HepG2 (cell line): ENCODE measurements around the gene TMEM107. TPM values are rescaled to one million over a fixed set of nuclear protein-coding genes. Genes with fewer than 3 reads are reported as not detected.
A peak's percentile ranks its signal among the peaks of the same experiment; 100 is the strongest.

Source experiments
- ATF7-NPFF ChIP-seq: sonication (generic); formaldehyde crosslinking; IDR thresholded peaks from 2 replicates; pipeline ENCODE4 v1.8.1; 2023; ENCODE audit warnings: mild to moderate bottlenecking, low read depth, missing genetic modification reagents, moderate library complexity
- HNRNPLL ChIP-seq: fragments of 200-400 bp; formaldehyde crosslinking; IDR thresholded peaks from 2 replicates; pipeline ENCODE4 v1.6.1; 2017; ENCODE audit warnings: mild to moderate bottlenecking, low read depth, low read length; ENCODE audit not compliant: poor library complexity, severe bottlenecking
- KAT7 ChIP-seq: IDR thresholded peaks from 2 replicates; pipeline ENCODE4 v1.6.1; 2018; ENCODE audit warnings: borderline replicate concordance, missing compliant biosample characterization
- POLR2AphosphoS5 ChIP-seq: IDR thresholded peaks from 2 replicates; pipeline ENCODE4 v1.6.1; 2012; ENCODE audit warnings: low read depth, low read length
- RELA ChIP-seq: sonication (generic); formaldehyde crosslinking; IDR thresholded peaks from 2 replicates; pipeline ENCODE4 v1.4.0; 2020; ENCODE audit warnings: missing genetic modification reagents
- ZFP37 ChIP-seq: sonication (generic); formaldehyde crosslinking; IDR thresholded peaks from 2 replicates; pipeline ENCODE4 v1.4.0; 2020; ENCODE audit warnings: missing genetic modification reagents, borderline replicate concordance
- ZNF225 ChIP-seq: sonication (generic); formaldehyde crosslinking; IDR thresholded peaks from 2 replicates; pipeline ENCODE4 v1.4.0; 2020; ENCODE audit warnings: mild to moderate bottlenecking, missing genetic modification reagents
- ZNF33B ChIP-seq: sonication (generic); formaldehyde crosslinking; IDR thresholded peaks from 2 replicates; pipeline ENCODE4 v1.5.1; 2020; ENCODE audit warnings: mild to moderate bottlenecking, missing genetic modification reagents
- polyA plus RNA-seq, 8 experiments: library from polyadenylated mRNA; depleted of rRNA in 3 of 8; stranded (reverse) in 7 of 8; unstranded in 1 of 8; fragments of >200 nt; fragmentation: Illumina TruSeq in 4 of 8; extraction: Trizol in 4 of 8; gene quantifications; 2 replicates each; pipeline versions ENCODE4 v1.2.1 to v1.2.3, GENCODE V29; 2011 to 2016; ENCODE audit warnings: low read depth in 4 of 8, missing spikeins in 1 of 8, mixed read lengths in 1 of 8; ENCODE audit not compliant: insufficient read depth in 1 of 8
- total RNA-seq, 5 experiments: library from RNA; depleted of rRNA; stranded (reverse); fragments of >200 nt; fragmentation: Illumina TruSeq; extraction: Trizol; gene quantifications; 2 replicates each; pipeline ENCODE4 v1.2.3, GENCODE V29; 2016; ENCODE audit warnings: low read depth in 1 of 5
- TF ChIP-seq, protein P1 (sequence below): IDR thresholded peaks from 2 replicates; pipeline ENCODE4 v1.4.0; 2020; ENCODE audit warnings: mild to moderate bottlenecking, missing genetic modification reagents
- TF ChIP-seq, protein P2 (sequence below): sonication (generic); formaldehyde crosslinking; IDR thresholded peaks from 2 replicates; pipeline ENCODE4 v1.4.0; 2020; ENCODE audit warnings: mild to moderate bottlenecking, missing genetic modification reagents
- TF ChIP-seq, protein P3 (sequence below): sonication (generic); formaldehyde crosslinking; IDR thresholded peaks from 2 replicates; pipeline ENCODE4 v1.5.0; 2020; ENCODE audit warnings: mild to moderate bottlenecking, missing genetic modification reagents
- TF ChIP-seq, protein P4 (sequence below): sonication (generic); formaldehyde crosslinking; IDR thresholded peaks from 2 replicates; pipeline ENCODE4 v1.5.1; 2020; ENCODE audit warnings: mild to moderate bottlenecking, missing genetic modification reagents, moderate library complexity
- TF ChIP-seq, protein P5 (sequence below), 2 experiments: fragments of 450-650 bp in 1 of 2; sonication (generic) in 1 of 2; formaldehyde crosslinking; IDR thresholded peaks; 2 replicates each; pipeline versions ENCODE4 v1.5.0 to v1.8.0; 2020 to 2022; ENCODE audit warnings: mild to moderate bottlenecking in 1 of 2, missing genetic modification reagents in 1 of 2

The TMEM107 gene
- total and polyA plus RNA-seq, 2 of the 13 experiments (the other 11 are each of a cell fraction or from before 2014, with no cell fraction given): 7.2 to 15.3 TPM

DNA sequence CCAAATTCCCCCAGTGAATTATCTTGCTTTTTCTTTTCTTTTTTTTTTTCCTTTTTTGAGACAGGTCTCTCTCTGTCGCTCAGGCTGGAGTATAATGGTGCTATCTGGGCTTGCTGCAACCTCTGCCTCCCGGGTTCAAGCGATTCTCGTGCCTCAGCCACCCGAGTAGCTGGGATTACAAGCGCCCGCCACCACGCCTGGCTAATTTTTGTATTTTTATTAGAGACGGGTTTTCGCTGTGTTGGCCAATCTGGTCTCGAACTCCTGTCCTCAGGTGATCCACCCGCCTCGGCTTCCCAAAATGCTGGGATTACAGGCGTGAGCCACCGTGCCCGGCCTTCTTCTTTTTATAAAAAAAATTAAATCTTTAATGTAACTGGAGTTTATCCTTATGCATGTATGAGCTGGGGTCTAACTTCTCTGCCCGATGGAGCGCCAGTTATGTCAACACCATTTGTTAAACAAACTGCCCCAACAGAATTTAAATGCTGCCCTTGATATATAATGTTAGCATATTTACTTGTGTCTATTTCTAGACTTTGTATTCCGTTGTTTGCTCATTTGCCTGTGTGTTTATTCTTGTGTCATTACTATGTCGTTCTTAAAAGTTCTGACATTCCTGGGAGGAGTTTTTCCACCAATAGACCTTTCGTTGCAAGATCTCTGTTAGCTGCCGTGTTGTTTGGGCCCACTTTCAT, 34.7 kb upstream of the TMEM107 start (continued):
- TF ChIP-seq, protein P1, sequence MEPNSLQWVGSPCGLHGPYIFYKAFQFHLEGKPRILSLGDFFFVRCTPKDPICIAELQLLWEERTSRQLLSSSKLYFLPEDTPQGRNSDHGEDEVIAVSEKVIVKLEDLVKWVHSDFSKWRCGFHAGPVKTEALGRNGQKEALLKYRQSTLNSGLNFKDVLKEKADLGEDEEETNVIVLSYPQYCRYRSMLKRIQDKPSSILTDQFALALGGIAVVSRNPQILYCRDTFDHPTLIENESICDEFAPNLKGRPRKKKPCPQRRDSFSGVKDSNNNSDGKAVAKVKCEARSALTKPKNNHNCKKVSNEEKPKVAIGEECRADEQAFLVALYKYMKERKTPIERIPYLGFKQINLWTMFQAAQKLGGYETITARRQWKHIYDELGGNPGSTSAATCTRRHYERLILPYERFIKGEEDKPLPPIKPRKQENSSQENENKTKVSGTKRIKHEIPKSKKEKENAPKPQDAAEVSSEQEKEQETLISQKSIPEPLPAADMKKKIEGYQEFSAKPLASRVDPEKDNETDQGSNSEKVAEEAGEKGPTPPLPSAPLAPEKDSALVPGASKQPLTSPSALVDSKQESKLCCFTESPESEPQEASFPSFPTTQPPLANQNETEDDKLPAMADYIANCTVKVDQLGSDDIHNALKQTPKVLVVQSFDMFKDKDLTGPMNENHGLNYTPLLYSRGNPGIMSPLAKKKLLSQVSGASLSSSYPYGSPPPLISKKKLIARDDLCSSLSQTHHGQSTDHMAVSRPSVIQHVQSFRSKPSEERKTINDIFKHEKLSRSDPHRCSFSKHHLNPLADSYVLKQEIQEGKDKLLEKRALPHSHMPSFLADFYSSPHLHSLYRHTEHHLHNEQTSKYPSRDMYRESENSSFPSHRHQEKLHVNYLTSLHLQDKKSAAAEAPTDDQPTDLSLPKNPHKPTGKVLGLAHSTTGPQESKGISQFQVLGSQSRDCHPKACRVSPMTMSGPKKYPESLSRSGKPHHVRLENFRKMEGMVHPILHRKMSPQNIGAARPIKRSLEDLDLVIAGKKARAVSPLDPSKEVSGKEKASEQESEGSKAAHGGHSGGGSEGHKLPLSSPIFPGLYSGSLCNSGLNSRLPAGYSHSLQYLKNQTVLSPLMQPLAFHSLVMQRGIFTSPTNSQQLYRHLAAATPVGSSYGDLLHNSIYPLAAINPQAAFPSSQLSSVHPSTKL (CRISPR knock-in tag): peak; percentile 69
- TF ChIP-seq POLR2AphosphoS5 (no peak), ATF7-NPFF (CRISPR knock-in tag) (no peak), HNRNPLL (no peak), ZNF225 (CRISPR knock-in tag) (no peak), ZFP37 (CRISPR knock-in tag) (no peak), ZNF33B (no peak), KAT7 (CRISPR knock-in tag) (no peak), RELA (CRISPR knock-in tag) (no peak)
- TF ChIP-seq, protein P2, sequence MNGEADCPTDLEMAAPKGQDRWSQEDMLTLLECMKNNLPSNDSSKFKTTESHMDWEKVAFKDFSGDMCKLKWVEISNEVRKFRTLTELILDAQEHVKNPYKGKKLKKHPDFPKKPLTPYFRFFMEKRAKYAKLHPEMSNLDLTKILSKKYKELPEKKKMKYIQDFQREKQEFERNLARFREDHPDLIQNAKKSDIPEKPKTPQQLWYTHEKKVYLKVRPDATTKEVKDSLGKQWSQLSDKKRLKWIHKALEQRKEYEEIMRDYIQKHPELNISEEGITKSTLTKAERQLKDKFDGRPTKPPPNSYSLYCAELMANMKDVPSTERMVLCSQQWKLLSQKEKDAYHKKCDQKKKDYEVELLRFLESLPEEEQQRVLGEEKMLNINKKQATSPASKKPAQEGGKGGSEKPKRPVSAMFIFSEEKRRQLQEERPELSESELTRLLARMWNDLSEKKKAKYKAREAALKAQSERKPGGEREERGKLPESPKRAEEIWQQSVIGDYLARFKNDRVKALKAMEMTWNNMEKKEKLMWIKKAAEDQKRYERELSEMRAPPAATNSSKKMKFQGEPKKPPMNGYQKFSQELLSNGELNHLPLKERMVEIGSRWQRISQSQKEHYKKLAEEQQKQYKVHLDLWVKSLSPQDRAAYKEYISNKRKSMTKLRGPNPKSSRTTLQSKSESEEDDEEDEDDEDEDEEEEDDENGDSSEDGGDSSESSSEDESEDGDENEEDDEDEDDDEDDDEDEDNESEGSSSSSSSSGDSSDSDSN: no peak
- TF ChIP-seq, protein P3, sequence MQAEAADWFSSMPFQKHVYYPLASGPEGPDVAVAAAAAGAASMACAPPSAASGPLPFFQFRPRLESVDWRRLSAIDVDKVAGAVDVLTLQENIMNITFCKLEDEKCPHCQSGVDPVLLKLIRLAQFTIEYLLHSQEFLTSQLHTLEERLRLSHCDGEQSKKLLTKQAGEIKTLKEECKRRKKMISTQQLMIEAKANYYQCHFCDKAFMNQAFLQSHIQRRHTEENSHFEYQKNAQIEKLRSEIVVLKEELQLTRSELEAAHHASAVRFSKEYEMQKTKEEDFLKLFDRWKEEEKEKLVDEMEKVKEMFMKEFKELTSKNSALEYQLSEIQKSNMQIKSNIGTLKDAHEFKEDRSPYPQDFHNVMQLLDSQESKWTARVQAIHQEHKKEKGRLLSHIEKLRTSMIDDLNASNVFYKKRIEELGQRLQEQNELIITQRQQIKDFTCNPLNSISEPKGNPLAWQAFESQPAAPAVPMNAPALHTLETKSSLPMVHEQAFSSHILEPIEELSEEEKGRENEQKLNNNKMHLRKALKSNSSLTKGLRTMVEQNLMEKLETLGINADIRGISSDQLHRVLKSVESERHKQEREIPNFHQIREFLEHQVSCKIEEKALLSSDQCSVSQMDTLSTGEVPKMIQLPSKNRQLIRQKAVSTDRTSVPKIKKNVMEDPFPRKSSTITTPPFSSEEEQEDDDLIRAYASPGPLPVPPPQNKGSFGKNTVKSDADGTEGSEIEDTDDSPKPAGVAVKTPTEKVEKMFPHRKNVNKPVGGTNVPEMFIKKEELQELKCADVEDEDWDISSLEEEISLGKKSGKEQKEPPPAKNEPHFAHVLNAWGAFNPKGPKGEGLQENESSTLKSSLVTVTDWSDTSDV (CRISPR knock-in tag): no peak
- TF ChIP-seq, protein P4, sequence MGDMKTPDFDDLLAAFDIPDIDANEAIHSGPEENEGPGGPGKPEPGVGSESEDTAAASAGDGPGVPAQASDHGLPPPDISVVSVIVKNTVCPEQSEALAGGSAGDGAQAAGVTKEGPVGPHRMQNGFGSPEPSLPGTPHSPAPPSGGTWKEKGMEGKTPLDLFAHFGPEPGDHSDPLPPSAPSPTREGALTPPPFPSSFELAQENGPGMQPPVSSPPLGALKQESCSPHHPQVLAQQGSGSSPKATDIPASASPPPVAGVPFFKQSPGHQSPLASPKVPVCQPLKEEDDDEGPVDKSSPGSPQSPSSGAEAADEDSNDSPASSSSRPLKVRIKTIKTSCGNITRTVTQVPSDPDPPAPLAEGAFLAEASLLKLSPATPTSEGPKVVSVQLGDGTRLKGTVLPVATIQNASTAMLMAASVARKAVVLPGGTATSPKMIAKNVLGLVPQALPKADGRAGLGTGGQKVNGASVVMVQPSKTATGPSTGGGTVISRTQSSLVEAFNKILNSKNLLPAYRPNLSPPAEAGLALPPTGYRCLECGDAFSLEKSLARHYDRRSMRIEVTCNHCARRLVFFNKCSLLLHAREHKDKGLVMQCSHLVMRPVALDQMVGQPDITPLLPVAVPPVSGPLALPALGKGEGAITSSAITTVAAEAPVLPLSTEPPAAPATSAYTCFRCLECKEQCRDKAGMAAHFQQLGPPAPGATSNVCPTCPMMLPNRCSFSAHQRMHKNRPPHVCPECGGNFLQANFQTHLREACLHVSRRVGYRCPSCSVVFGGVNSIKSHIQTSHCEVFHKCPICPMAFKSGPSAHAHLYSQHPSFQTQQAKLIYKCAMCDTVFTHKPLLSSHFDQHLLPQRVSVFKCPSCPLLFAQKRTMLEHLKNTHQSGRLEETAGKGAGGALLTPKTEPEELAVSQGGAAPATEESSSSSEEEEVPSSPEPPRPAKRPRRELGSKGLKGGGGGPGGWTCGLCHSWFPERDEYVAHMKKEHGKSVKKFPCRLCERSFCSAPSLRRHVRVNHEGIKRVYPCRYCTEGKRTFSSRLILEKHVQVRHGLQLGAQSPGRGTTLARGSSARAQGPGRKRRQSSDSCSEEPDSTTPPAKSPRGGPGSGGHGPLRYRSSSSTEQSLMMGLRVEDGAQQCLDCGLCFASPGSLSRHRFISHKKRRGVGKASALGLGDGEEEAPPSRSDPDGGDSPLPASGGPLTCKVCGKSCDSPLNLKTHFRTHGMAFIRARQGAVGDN (CRISPR knock-in tag): no peak
- TF ChIP-seq, protein P5, sequence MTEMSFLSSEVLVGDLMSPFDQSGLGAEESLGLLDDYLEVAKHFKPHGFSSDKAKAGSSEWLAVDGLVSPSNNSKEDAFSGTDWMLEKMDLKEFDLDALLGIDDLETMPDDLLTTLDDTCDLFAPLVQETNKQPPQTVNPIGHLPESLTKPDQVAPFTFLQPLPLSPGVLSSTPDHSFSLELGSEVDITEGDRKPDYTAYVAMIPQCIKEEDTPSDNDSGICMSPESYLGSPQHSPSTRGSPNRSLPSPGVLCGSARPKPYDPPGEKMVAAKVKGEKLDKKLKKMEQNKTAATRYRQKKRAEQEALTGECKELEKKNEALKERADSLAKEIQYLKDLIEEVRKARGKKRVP (CRISPR knock-in tag; IDR thresholded peaks at IDR 0.05): no peak
